SK-N-SH (cell line): ENCODE measurements around the gene TJP1. TPM values are rescaled to one million over a fixed set of nuclear protein-coding genes. Genes with fewer than 3 reads are reported as not detected.

Experiments used
- CTCF ChIA-PET: fragments of 300-600, 350-600 bp; formaldehyde crosslinking; extraction: SDS; loops from one replicate; lab custom pipeline; 2021; lab: Yijun Ruan, JAX
- POLR2A ChIA-PET: fragments of 350-600 bp; sonication (Branson Sonifier 250); formaldehyde crosslinking; extraction: SDS; loops from one replicate; lab custom pipeline; 2020; ENCODE audit warnings: antibody characterized with exemption, inconsistent platforms; lab: Yijun Ruan, JAX
- DNase-seq: peaks from one replicate; pipeline ENCODE4 v3.0.0; 2012
- H2AFZ ChIP-seq: fragments of 200-600 bp; sonication (generic); 2 replicates; pipeline ENCODE4 v1.8.1; 2016; ENCODE audit warnings: antibody characterized with exemption, mild to moderate bottlenecking, low read depth
- H3F3A ChIP-seq: fragments of 200-600 bp; sonication (generic); replicated peaks from 2 replicates; pipeline ENCODE3; 2016; ENCODE audit warnings: antibody characterized with exemption, mild to moderate bottlenecking; ENCODE audit not compliant: insufficient read depth
- H3K27ac ChIP-seq, 2 experiments: fragments of 200-500 bp in 1 of 2; fragments of 200-600 bp in 1 of 2; sonication (Bioruptor generic) in 1 of 2; sonication (generic), shearing (Covaris generic) in 1 of 2; 2 replicates each; pipeline versions ENCODE4 v1.5.1 to v1.6.1; 2014 to 2016; ENCODE audit warnings: low read depth in 2 of 2, inconsistent platforms in 1 of 2, low read length in 1 of 2, mild to moderate bottlenecking in 1 of 2, mixed read lengths in 1 of 2
- H3K27me3 ChIP-seq: fragments of 200-600 bp; sonication (generic), shearing (Covaris generic); 2 replicates; pipeline ENCODE4 v1.6.1; 2016; ENCODE audit warnings: mixed run types; ENCODE audit not compliant: insufficient read depth
- H3K36me3 ChIP-seq, 2 experiments: fragments of 200-500 bp in 1 of 2; fragments of 200-600 bp in 1 of 2; sonication (Bioruptor generic) in 1 of 2; sonication (generic) in 1 of 2; replicated peaks in 1 of 2; 2 replicates each; pipeline versions ENCODE3 to v1.5.1; 2014 to 2016; ENCODE audit warnings: low read length in 1 of 2, mild to moderate bottlenecking in 1 of 2; ENCODE audit not compliant: insufficient read depth in 2 of 2, control insufficient read depth in 1 of 2
- H3K4me1 ChIP-seq, 2 experiments: fragments of 200-500 bp in 1 of 2; fragments of 200-600 bp in 1 of 2; sonication (Bioruptor generic) in 1 of 2; sonication (generic), shearing (Covaris generic) in 1 of 2; 2 replicates each; pipeline versions ENCODE4 v1.5.1 to v1.6.1; 2014 to 2016; ENCODE audit warnings: low read depth in 1 of 2, low read length in 1 of 2, mixed run types in 1 of 2; ENCODE audit not compliant: insufficient read depth in 2 of 2, control insufficient read depth in 1 of 2
- H3K4me2 ChIP-seq: fragments of 200-600 bp; sonication (generic), shearing (Covaris generic); 2 replicates; pipeline ENCODE4 v1.6.1; 2017; ENCODE audit warnings: mixed run types
- H3K4me3 ChIP-seq, 2 experiments: fragments of 200-500 bp in 1 of 2; fragments of 200-600 bp in 1 of 2; sonication (Bioruptor generic) in 1 of 2; sonication (generic), shearing (Covaris generic) in 1 of 2; 2 replicates each; pipeline versions ENCODE4 v1.5.1 to v1.8.1; 2014 to 2016; ENCODE audit warnings: low read depth in 2 of 2, inconsistent platforms in 1 of 2, low read length in 1 of 2, mild to moderate bottlenecking in 1 of 2, mixed read lengths in 1 of 2, moderate library complexity in 1 of 2
- H3K79me2 ChIP-seq: fragments of 200-600 bp; sonication (generic); 2 replicates; pipeline ENCODE4 v1.8.1; 2017; ENCODE audit warnings: mild to moderate bottlenecking; ENCODE audit not compliant: insufficient read depth
- H3K9ac ChIP-seq: fragments of 200-600 bp; sonication (generic); 2 replicates; pipeline ENCODE4 v1.6.1; 2017; ENCODE audit warnings: mixed run types
- H3K9me2 ChIP-seq: fragments of 200-600 bp; sonication (generic); 2 replicates; pipeline ENCODE4 v1.6.1; 2017; ENCODE audit warnings: mixed run types
- H3K9me3 ChIP-seq: fragments of 200-600 bp; sonication (generic); 2 replicates; pipeline ENCODE4 v1.6.1; 2017; ENCODE audit warnings: mixed run types, mild to moderate bottlenecking, moderate library complexity
- H4K20me1 ChIP-seq: fragments of 200-600 bp; sonication (generic); 2 replicates; pipeline ENCODE4 v1.6.1; 2017; ENCODE audit warnings: mild to moderate bottlenecking, mixed run types; ENCODE audit not compliant: insufficient read depth
- CHD2 ChIP-seq: fragments of 150-350 bp; IDR thresholded peaks from 2 replicates; pipeline ENCODE4 v1.6.1; 2018; ENCODE audit warnings: low read length; ENCODE audit not compliant: partially characterized antibody
- ELF1 ChIP-seq: IDR thresholded peaks from 2 replicates; pipeline ENCODE4 v1.4.0; 2012
- EZH2phosphoT487 ChIP-seq: fragments of 200-600 bp; sonication (generic); IDR thresholded peaks from 2 replicates; pipeline ENCODE4 v1.6.1; 2017; ENCODE audit warnings: low read depth, mixed run types, mild to moderate bottlenecking, antibody characterized with exemption, moderate library complexity, borderline replicate concordance
- FOSL2 ChIP-seq: IDR thresholded peaks from 2 replicates; pipeline ENCODE4 v1.4.0; 2012; ENCODE audit warnings: low read depth, mild to moderate bottlenecking, moderate library complexity, borderline replicate concordance
- FOXJ3 ChIP-seq: sonication (generic); formaldehyde crosslinking; IDR thresholded peaks from 2 replicates; pipeline ENCODE4 v1.5.1; 2020; ENCODE audit warnings: mild to moderate bottlenecking, missing genetic modification reagents
- FOXM1 ChIP-seq: IDR thresholded peaks from 2 replicates; pipeline ENCODE4 v1.4.0; 2012; ENCODE audit warnings: low read depth, mild to moderate bottlenecking
- GABPA ChIP-seq: IDR thresholded peaks from 2 replicates; pipeline ENCODE4 v1.4.0; 2012; ENCODE audit warnings: low read depth, mild to moderate bottlenecking
- GATA2 ChIP-seq: sonication (generic); formaldehyde crosslinking; IDR thresholded peaks from 2 replicates; pipeline ENCODE4 v1.5.0; 2020; ENCODE audit warnings: mild to moderate bottlenecking, missing genetic modification reagents
- IRF3 ChIP-seq: fragments of 150-350 bp; IDR thresholded peaks from 2 replicates; pipeline ENCODE4 v1.6.1; 2016; ENCODE audit warnings: mild to moderate bottlenecking, low read depth, low read length
- MEF2A ChIP-seq: IDR thresholded peaks from 2 replicates; pipeline ENCODE4 v1.4.0; 2012; ENCODE audit warnings: low read depth, borderline replicate concordance
- MXI1 ChIP-seq: IDR thresholded peaks from 2 replicates; pipeline ENCODE4 v1.6.1; 2012; ENCODE audit warnings: mild to moderate bottlenecking, low read depth, low read length, improper control_type of control experiment
- RAD21 ChIP-seq: IDR thresholded peaks from 2 replicates; pipeline ENCODE4 v1.6.1; 2012; ENCODE audit warnings: mild to moderate bottlenecking, low read length
- TCF12 ChIP-seq: IDR thresholded peaks from 2 replicates; pipeline ENCODE4 v1.4.0; 2012
- TEAD4 ChIP-seq: IDR thresholded peaks from 2 replicates; pipeline ENCODE4 v1.4.0; 2012; ENCODE audit warnings: mild to moderate bottlenecking, borderline replicate concordance; ENCODE audit not compliant: insufficient read depth
- YY1 ChIP-seq: IDR thresholded peaks from 2 replicates; pipeline ENCODE4 v1.4.0; 2012; ENCODE audit warnings: low read depth, mild to moderate bottlenecking
- WGBS: methylation state at CpG from one replicate; pipeline ENCODE4 v1.1.6; 2017; ENCODE audit warnings: low lambda C conversion rate; 5-methylcytosine and 5-hydroxymethylcytosine counted together
- polyA plus RNA-seq, 3 experiments: library from polyadenylated mRNA; depleted of rRNA; stranded (reverse); fragments of >200 nt; gene quantifications; 2 replicates each; pipeline ENCODE4 v1.2.3, GENCODE V29; 2012
- TF ChIP-seq, protein P1 (sequence below): IDR thresholded peaks from 2 replicates; pipeline ENCODE4; 2012
- TF ChIP-seq, protein P2 (sequence below): IDR thresholded peaks from 2 replicates; pipeline ENCODE4 v1.4.0; 2012; ENCODE audit warnings: low read depth, borderline replicate concordance
- TF ChIP-seq, protein P3 (sequence below): IDR thresholded peaks from 2 replicates; pipeline ENCODE4 v1.4.0; 2012; ENCODE audit warnings: low read depth

The TJP1 gene
- polyA plus RNA-seq, 1 of the 3 experiments (the other 2 are of a cell fraction): 17.5 TPM

GRCh38 chr15:29788433-29789034 is 33.7 kb downstream of the TJP1 start:
- Histone ChIP-seq H3K36me3 (peaks cover 0 to 5% of the 10 kb centered on the region in 2 experiments), H3K27ac (no peak overlapping the region), H3K9me2 (no peaks in the 10 kb centered on the region), H3K4me1 (0 out of 4 replicates have a peak, but pooled peaks cover 0 to 5% of the 10 kb centered on the region in 2 experiments), H3K79me2 (peaks cover 50% of the 10 kb centered on the region), H3K4me2 (no peak overlapping the region), H3K27me3 (no peaks in the 10 kb centered on the region), H3K9ac (no peak overlapping the region), H4K20me1 (no peaks in the 10 kb centered on the region; the same call in 1 of the 2 replicates), H2AFZ (no peak overlapping the region), H3K9me3 (no peaks in the 10 kb centered on the region), H3F3A (peaks cover 8% of the 10 kb centered on the region), H3K4me3 (no peak overlapping the region)
- ChIA-PET POLR2A (no interaction called here), CTCF (interaction anchor here (1.0 kb wide), 1 partner anchor 137 kb away, joined by 3 read pairs; no protein-coding TSS in a partner anchor)
- DNase-seq: no peak
- WGBS: 50% methylated on average over 4 of the region's 4 CpGs
- TF ChIP-seq TEAD4 (no peak), TCF12 (peak; percentile 38; the same call in 1 of the 2 replicates)

DNA sequence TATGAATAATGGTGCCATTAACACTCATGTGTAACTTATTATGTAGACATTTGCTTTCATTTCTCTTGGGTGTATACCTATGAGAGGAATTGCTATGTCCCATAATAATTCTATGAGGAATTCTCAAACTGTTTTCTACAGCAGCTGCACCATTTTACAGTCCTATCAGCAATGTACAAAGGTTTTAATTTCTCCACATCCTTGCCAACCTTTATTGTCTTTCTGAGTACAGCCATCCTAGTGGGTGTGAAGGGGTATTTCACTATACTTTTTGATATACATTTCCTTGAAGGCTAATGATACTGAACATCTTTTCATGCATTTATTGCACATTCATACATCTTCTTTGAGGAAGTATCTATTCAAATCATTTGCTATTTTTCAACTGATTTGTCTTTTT is 34.5 kb downstream of the TJP1 start:
- ChIA-PET CTCF (interaction anchor here (1.0 kb wide), 1 partner anchor 138 kb away, joined by 3 read pairs; no protein-coding TSS in a partner anchor), POLR2A (no interaction called here)
- H3K4me2 ChIP-seq: no peak overlapping the region
- H3K4me3 ChIP-seq: no peak overlapping the region
- peaks cover 0 to 4% of the 10 kb centered on the region in 2 experiments for H3K36me3 ChIP-seq
- peaks cover 57% of the 10 kb centered on the region for H3K79me2 ChIP-seq
- no peaks in the 10 kb centered on the region for H3K9me2 ChIP-seq
- no peak overlapping the region for H3K9ac ChIP-seq
- H2AFZ ChIP-seq: no peak overlapping the region
- H3K27ac ChIP-seq: no peak overlapping the region
- H3K9me3 ChIP-seq: no peaks in the 10 kb centered on the region
- 0 out of 4 replicates have a peak, but pooled peaks cover 0 to 5% of the 10 kb centered on the region in 2 experiments for H3K4me1 ChIP-seq
- peaks cover 8% of the 10 kb centered on the region for H3F3A ChIP-seq
- no peaks in the 10 kb centered on the region for H3K27me3 ChIP-seq
- TF ChIP-seq EZH2phosphoT487 (no peak), FOXJ3 (CRISPR knock-in tag) (no peak), RAD21 (no peak), MEF2A (no peak), FOSL2 (no peak), GABPA (no peak), FOXM1 (no peak), IRF3 (no peak)
- TF ChIP-seq, all 33 proteins: peak for 0
- no peaks in the 10 kb centered on the region; the same call in 1 of the 2 replicates for H4K20me1 ChIP-seq
- no peak for DNase-seq

GRCh38 chr15:29785642-29786041 is 36.6 kb downstream of the TJP1 start:
- Histone ChIP-seq H3K9me2 (no peaks in the 10 kb centered on the region), H3K36me3 (peaks cover 0 to 8% of the 10 kb centered on the region in 2 experiments), H4K20me1 (peaks cover 4% of the 10 kb centered on the region; the same call in 1 of the 2 replicates), H3K79me2 (peaks cover 79% of the 10 kb centered on the region), H3K4me3 (no peak overlapping the region), H3K9ac (no peak overlapping the region), H3K4me2 (no peak overlapping the region), H3K4me1 (0 out of 4 replicates have a peak, but pooled peaks cover 0 to 5% of the 10 kb centered on the region in 2 experiments), H3K27me3 (no peaks in the 10 kb centered on the region), H2AFZ (no peak overlapping the region), H3K27ac (no peak overlapping the region), H3K9me3 (0 out of 2 replicates have a peak, but pooled peaks cover 4% of the 10 kb centered on the region), H3F3A (peaks cover 8% of the 10 kb centered on the region)
- ChIA-PET POLR2A (no interaction called here), CTCF (no interaction called here)
- no peak for DNase-seq
- 100% methylated on average over 1 of the region's 1 CpG for WGBS
- TF ChIP-seq FOSL2 (no peak), ELF1 (no peak), MEF2A (no peak), CHD2 (no peak), EZH2phosphoT487 (no peak), TEAD4 (no peak), YY1 (no peak), MXI1 (no peak), GABPA (no peak), GATA2 (CRISPR knock-in tag) (no peak)
- TF ChIP-seq, protein P1, sequence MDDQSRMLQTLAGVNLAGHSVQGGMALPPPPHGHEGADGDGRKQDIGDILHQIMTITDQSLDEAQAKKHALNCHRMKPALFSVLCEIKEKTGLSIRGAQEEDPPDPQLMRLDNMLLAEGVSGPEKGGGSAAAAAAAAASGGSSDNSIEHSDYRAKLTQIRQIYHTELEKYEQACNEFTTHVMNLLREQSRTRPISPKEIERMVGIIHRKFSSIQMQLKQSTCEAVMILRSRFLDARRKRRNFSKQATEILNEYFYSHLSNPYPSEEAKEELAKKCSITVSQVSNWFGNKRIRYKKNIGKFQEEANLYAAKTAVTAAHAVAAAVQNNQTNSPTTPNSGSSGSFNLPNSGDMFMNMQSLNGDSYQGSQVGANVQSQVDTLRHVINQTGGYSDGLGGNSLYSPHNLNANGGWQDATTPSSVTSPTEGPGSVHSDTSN: no peak
- TF ChIP-seq, protein P2, sequence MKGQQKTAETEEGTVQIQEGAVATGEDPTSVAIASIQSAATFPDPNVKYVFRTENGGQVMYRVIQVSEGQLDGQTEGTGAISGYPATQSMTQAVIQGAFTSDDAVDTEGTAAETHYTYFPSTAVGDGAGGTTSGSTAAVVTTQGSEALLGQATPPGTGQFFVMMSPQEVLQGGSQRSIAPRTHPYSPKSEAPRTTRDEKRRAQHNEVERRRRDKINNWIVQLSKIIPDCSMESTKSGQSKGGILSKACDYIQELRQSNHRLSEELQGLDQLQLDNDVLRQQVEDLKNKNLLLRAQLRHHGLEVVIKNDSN: no peak
- TF ChIP-seq, protein P3, sequence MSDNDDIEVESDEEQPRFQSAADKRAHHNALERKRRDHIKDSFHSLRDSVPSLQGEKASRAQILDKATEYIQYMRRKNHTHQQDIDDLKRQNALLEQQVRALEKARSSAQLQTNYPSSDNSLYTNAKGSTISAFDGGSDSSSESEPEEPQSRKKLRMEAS: no peak
